H9 (cell line): ENCODE measurements around the gene CAV2. TPM values are rescaled to one million over a fixed set of nuclear protein-coding genes. Genes with fewer than 3 reads are reported as not detected.

ENCODE experiments used
- DNase-seq: peaks from one replicate; pipeline ENCODE4 v3.0.0-alpha.2; 2017
- H2AFZ ChIP-seq: one replicate; pipeline ENCODE4 v1.6.1; 2013; ENCODE audit warnings: mild to moderate bottlenecking, low read length, control low read depth, moderate library complexity
- H2AK5ac ChIP-seq: 2 replicates; pipeline ENCODE4 v1.6.1; 2013; ENCODE audit warnings: low read length, control low read depth, mixed read lengths; ENCODE audit not compliant: insufficient read length
- H2BK120ac ChIP-seq: one replicate; pipeline ENCODE4 v1.6.1; 2013; ENCODE audit warnings: low read depth, mild to moderate bottlenecking, low read length, control low read depth, inconsistent platforms; ENCODE audit not compliant: poor library complexity, severe bottlenecking
- H2BK12ac ChIP-seq: 2 replicates; pipeline ENCODE4 v1.6.1; 2013; ENCODE audit warnings: low read length, control low read depth, mixed read lengths, low read depth; ENCODE audit not compliant: insufficient read length
- H2BK15ac ChIP-seq: 2 replicates; pipeline ENCODE4 v1.6.1; 2013; ENCODE audit warnings: low read depth, low read length, control low read depth
- H2BK20ac ChIP-seq: one replicate; pipeline ENCODE4 v1.6.1; 2013; ENCODE audit warnings: low read depth, mild to moderate bottlenecking, low read length, control low read depth, inconsistent platforms; ENCODE audit not compliant: poor library complexity, severe bottlenecking
- H2BK5ac ChIP-seq: 2 replicates; pipeline ENCODE4 v1.6.1; 2013; ENCODE audit warnings: low read length, control low read depth, mixed read lengths; ENCODE audit not compliant: insufficient read length
- H3K14ac ChIP-seq: 2 replicates; pipeline ENCODE4 v1.6.1; 2013; ENCODE audit warnings: low read length, control low read depth; ENCODE audit not compliant: insufficient read depth
- H3K18ac ChIP-seq: 2 replicates; pipeline ENCODE4 v1.6.1; 2013; ENCODE audit warnings: low read depth, mild to moderate bottlenecking, mixed read lengths, low read length, control low read depth; ENCODE audit not compliant: insufficient read length
- H3K23ac ChIP-seq: 2 replicates; pipeline ENCODE4 v1.6.1; 2013; ENCODE audit warnings: low read length, control low read depth, mixed read lengths, low read depth; ENCODE audit not compliant: insufficient read length
- H3K23me2 ChIP-seq: 2 replicates; pipeline ENCODE4 v1.6.1; 2013; ENCODE audit warnings: low read depth, mild to moderate bottlenecking, mixed read lengths, low read length, control low read depth; ENCODE audit not compliant: insufficient read length, poor library complexity, severe bottlenecking
- H3K27ac ChIP-seq: 2 replicates; pipeline ENCODE4 v1.5.1; 2013; ENCODE audit warnings: low read length, control low read depth, mixed read lengths, low read depth; ENCODE audit not compliant: insufficient read length
- H3K27me3 ChIP-seq: 2 replicates; pipeline ENCODE4 v1.6.1; 2013; ENCODE audit warnings: low read length, control low read depth, inconsistent platforms; ENCODE audit not compliant: insufficient read depth
- H3K4ac ChIP-seq: 2 replicates; pipeline ENCODE4 v1.6.1; 2013; ENCODE audit warnings: low read depth, mild to moderate bottlenecking, control low read depth, inconsistent platforms, low read length, moderate library complexity
- H3K4me1 ChIP-seq: 2 replicates; pipeline ENCODE4 v1.6.1; 2013; ENCODE audit warnings: low read length, control low read depth, inconsistent platforms; ENCODE audit not compliant: insufficient read depth
- H3K4me2 ChIP-seq: 2 replicates; pipeline ENCODE4 v1.6.1; 2013; ENCODE audit warnings: low read length, control low read depth, mixed read lengths; ENCODE audit not compliant: insufficient read length, insufficient read depth
- H3K56ac ChIP-seq: 2 replicates; pipeline ENCODE4 v1.6.1; 2013; ENCODE audit warnings: low read depth, mild to moderate bottlenecking, mixed read lengths, low read length, control low read depth; ENCODE audit not compliant: insufficient read length
- H3K79me1 ChIP-seq: 2 replicates; pipeline ENCODE4 v1.6.1; 2013; ENCODE audit warnings: low read depth, mild to moderate bottlenecking, moderate library complexity, low read length, control low read depth, inconsistent platforms; ENCODE audit not compliant: insufficient read depth, poor library complexity, severe bottlenecking
- H3K79me2 ChIP-seq: 2 replicates; pipeline ENCODE4 v1.6.1; 2013; ENCODE audit warnings: low read length, control low read depth, inconsistent platforms; ENCODE audit not compliant: insufficient read depth
- H3K9ac ChIP-seq: 2 replicates; pipeline ENCODE4 v1.6.1; 2013; ENCODE audit warnings: low read length, control low read depth, mixed read lengths; ENCODE audit not compliant: insufficient read length; ENCODE audit errors: extremely low read depth
- H3K9me3 ChIP-seq: one replicate; pipeline ENCODE4 v1.6.1; 2013; ENCODE audit warnings: low read depth, low read length, inconsistent platforms; ENCODE audit not compliant: control insufficient read depth
- H3T11ph ChIP-seq: one replicate; pipeline ENCODE4 v1.6.1; 2013; ENCODE audit warnings: mild to moderate bottlenecking, low read length, control low read depth, inconsistent platforms
- H4K20me1 ChIP-seq: one replicate; pipeline ENCODE4 v1.6.1; 2013; ENCODE audit not compliant: control insufficient read depth, insufficient read length, insufficient read depth
- H4K5ac ChIP-seq: 2 replicates; pipeline ENCODE4 v1.6.1; 2013; ENCODE audit warnings: low read depth, mild to moderate bottlenecking, mixed read lengths, low read length, control low read depth; ENCODE audit not compliant: insufficient read length
- H4K8ac ChIP-seq: replicated peaks from 2 replicates; pipeline ENCODE4 v1.6.1; 2013; ENCODE audit warnings: low read length, control low read depth, mixed read lengths, low read depth; ENCODE audit not compliant: insufficient read length
- H4K91ac ChIP-seq: 2 replicates; pipeline ENCODE4 v1.6.1; 2013; ENCODE audit warnings: low read depth, mild to moderate bottlenecking, moderate library complexity, mixed read lengths, low read length, control low read depth; ENCODE audit not compliant: insufficient read length
- H3K27ac Mint-ChIP-seq, 3 experiments: 2 replicates in 2 of 3; 3 replicates in 1 of 3; pipeline ENCODE4 v1.8.0; 2020 to 2021; ENCODE audit warnings: mixed read lengths in 3 of 3, mild to moderate bottlenecking in 1 of 3, moderate library complexity in 1 of 3
- H3K27me3 Mint-ChIP-seq: 2 replicates; pipeline ENCODE4 v1.8.0; 2021; ENCODE audit warnings: low read depth, mild to moderate bottlenecking, moderate library complexity, mixed read lengths
- H3K36me3 Mint-ChIP-seq, 3 experiments: 2 replicates in 2 of 3; 3 replicates in 1 of 3; pipeline ENCODE4 v1.8.0; 2020 to 2021; ENCODE audit warnings: low read depth in 3 of 3, mixed read lengths in 3 of 3; ENCODE audit not compliant: insufficient read depth in 1 of 3
- H3K4me1 Mint-ChIP-seq, 2 experiments: 2 replicates each; pipeline ENCODE4 v1.8.0; 2020; ENCODE audit warnings: mixed read lengths in 2 of 2
- H3K4me3 Mint-ChIP-seq, 2 experiments: 2 replicates in 1 of 2; 3 replicates in 1 of 2; pipeline ENCODE4 v1.8.0; 2020 to 2021; ENCODE audit warnings: mild to moderate bottlenecking in 2 of 2, mixed read lengths in 2 of 2, moderate library complexity in 1 of 2
- H3K9me3 Mint-ChIP-seq, 2 experiments: 2 replicates in 1 of 2; 3 replicates in 1 of 2; pipeline ENCODE4 v1.8.0; 2020; ENCODE audit warnings: mild to moderate bottlenecking in 2 of 2, mixed read lengths in 2 of 2, moderate library complexity in 1 of 2
- CTCF ChIP-seq: fragments of 200-600 bp; sonication (generic); conservative IDR thresholded peaks from 3 replicates; pipeline ENCODE4 v1.8.0; 2021; ENCODE audit warnings: antibody characterized with exemption, mild to moderate bottlenecking
- WGBS: extraction: QIAGEN DNeasy Blood & Tissue Kit; methylation state at CpG from one replicate; pipeline ENCODE4 v1.1.7; 2013; ENCODE audit warnings: missing lambda C conversion rate, low lambda C conversion rate, mixed read lengths; ENCODE audit not compliant: insufficient read length; ENCODE audit errors: extremely low coverage; 5-methylcytosine and 5-hydroxymethylcytosine counted together
- total RNA-seq: library from RNA; stranded (reverse); gene quantifications from 2 replicates; pipeline ENCODE4 v1.2.1, GENCODE V29; 2021

CAV2 gene
- total RNA-seq, 1 experiment from 2014 or later = 3.7 TPM

GRCh38 chr7:116522247-116522646 lies 22.7 kb downstream of the CAV2 start:
- H3K9ac ChIP-seq = no peak overlapping the region
- no CpG with 5 or more reads among the region's 5 CpGs for WGBS
- no peak overlapping the region for H3K18ac ChIP-seq
- H3K14ac ChIP-seq = no peak overlapping the region
- H3K27me3 ChIP-seq = no peaks in the 10 kb centered on the region
- no peak overlapping the region for H3T11ph ChIP-seq
- DNase-seq = no peak
- no peaks in the 10 kb centered on the region for H3K9me3 ChIP-seq
- Mint-ChIP-seq H3K4me3 (0 out of 5 replicates have a peak overlapping the region, but pooled peaks of 1 of the 2 experiments have one; percentile 23), H3K27ac (peak overlapping the region in 2 of 3 experiments; percentile 65 to 82; a peak in 2 of 7 replicates), H3K36me3 (no peaks in the 10 kb centered on the region), H3K9me3 (no peaks in the 10 kb centered on the region), H3K4me1 (peaks cover 42 to 47% of the 10 kb centered on the region in 2 experiments), H3K27me3 (peaks cover 14% of the 10 kb centered on the region)
- peaks cover 20% of the 10 kb centered on the region for H3K23me2 ChIP-seq
- H3K79me1 ChIP-seq = no peaks in the 10 kb centered on the region
- no peak overlapping the region for H3K23ac ChIP-seq
- H2BK15ac ChIP-seq = no peak overlapping the region
- TF ChIP-seq CTCF = no peak
- no peak overlapping the region for H4K91ac ChIP-seq
- peak overlapping the region; percentile 62 for H3K27ac ChIP-seq
- no peak overlapping the region for H2BK12ac ChIP-seq
- no peak overlapping the region for H4K8ac ChIP-seq
- no peak overlapping the region for H3K4ac ChIP-seq
- no peak overlapping the region for H2BK5ac ChIP-seq
- peaks cover 4% of the 10 kb centered on the region; the same call in 1 of the 2 replicates for H3K4me1 ChIP-seq
- H4K20me1 ChIP-seq = no peaks in the 10 kb centered on the region
- no peak overlapping the region for H2BK120ac ChIP-seq
- H4K5ac ChIP-seq = no peak overlapping the region
- no peak overlapping the region for H2AK5ac ChIP-seq
- no peak overlapping the region for H3K56ac ChIP-seq
- no peaks in the 10 kb centered on the region for H3K79me2 ChIP-seq
- no peak overlapping the region for H3K4me2 ChIP-seq
- no peak overlapping the region for H2AFZ ChIP-seq
- H2BK20ac ChIP-seq = no peak overlapping the region
